Measurements from ENCODE around the gene ZC3H4.

Gene ZC3H4

DNA sequence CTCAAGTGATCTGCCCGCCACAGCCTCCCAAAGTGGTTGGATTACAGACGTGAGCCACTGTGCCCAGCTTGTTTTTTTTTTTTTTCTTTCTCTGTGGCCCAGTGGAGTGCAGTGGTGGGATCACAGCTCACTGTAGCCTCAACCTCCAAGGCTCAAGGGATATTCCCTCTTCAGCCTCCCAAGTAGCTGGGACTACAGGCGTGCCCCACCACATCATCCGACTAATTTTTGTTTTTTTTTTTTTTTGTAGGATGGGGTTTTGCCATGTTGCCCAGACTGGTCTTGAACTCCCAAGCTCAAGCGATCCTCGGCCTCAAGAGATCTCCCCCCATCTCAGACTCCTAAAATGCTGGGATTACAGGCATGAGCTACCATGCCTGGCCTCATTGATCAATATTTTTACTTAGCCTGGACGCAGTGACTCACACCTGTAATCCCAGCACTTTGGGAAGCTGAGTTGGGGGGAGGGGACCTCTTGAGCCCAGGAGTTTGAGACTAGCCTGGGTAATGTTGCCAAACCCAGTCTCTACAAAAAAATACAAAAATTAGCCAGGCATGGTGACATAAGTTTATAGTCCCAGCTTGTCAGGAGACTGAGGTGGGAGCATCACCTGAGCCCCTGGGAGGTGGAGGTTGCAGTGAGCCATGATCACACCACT lies 18.7 kb upstream of the ZC3H4 start:
- DNase-seq, result no peak

DNA sequence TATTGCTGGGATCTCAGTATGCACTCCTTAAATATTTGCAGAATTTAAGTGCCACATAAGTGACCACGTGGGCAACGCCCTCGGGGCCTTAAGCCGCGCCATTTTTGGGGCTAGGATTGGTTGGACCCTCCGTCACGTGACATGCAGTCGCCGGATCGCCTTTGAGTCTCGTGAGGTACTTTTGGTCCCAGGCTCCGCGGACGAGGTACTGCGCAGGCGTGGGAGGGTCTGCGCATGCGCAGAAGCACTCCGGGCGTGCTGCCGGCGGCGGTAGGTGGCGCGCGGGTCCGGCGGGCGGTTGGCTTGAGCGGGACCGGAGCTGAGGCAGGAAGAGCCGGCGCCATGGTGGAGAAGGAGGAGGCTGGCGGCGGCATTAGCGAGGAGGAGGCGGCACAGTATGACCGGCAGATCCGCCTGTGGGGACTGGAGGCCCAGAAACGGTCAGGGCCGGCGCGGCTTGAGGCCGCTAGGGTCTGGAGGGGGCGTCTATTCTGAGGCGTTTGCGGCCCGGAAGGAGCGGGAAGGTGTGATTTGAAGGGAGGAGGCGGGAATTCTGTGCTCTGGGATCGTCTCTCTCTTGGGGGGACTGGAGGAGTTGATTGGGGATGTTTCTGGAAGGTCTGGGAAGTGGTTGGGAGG lies 17.1 kb upstream of the ZC3H4 start, which contains the start of gene SAE1:
Gene SAE1, plus strand, starts transcription at position 247 of the 639 bp plus-strand sequence. Its CDS starts 96 bp downstream, at position 343.
- DNase-seq, result peak; percentile 96

DNA sequence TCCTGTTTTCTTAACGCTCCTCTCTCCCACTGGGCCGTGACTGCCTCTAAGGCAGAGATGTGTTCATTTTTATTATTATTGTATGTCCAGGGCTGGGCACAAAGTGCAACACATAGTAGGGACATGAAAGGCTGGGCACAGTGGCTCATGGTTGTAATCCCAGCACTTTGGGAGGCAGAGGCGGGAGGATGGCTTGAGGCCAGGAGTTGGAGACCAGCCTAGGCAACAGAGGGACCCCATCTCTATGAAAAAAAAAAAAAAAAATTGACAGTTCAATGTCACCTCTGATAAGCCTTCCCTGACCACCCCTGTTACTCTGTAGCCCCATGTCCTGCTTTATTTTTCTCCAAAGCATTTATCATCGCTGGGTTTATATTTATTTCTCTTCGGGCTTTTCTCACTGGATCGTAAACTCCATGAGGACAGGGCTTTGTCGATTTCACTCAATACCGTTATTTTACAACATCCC lies 16.6 kb upstream of the ZC3H4 start:
- no peak for DNase-seq

DNA sequence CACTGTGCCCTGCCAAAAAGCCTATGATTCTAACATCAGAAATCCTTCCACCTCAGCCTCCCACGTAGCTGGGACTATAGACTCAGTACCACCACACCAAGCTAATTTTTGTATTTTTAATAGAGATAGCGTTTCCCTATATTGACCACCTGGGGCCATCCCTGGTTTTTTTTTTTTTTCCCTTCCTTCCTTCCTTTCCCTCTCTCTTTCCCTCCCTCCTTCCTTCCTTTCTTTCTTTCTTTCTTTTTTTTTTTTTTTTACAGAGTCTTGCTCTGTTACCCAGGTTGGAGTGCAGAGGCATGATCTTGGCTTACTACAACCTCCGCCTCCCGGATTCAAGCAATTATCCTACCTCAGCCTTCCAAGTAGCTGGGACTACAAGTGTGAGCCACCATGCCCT lies 16.0 kb upstream of the ZC3H4 start:
- no peak for DNase-seq

DNA sequence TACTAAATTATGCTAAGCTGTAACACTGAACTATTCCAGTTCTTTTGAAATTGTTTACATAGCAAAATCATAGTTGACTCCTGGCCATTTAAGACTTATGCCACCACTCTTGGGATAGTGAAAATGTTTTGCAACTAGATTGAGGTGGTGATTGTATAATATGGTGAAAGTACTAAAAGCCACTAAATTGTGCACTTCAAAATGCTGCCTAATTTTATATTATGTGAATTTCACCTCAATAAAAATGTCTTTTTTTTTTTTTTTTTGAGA lies 12.0 kb upstream of the ZC3H4 start:
- DNase-seq, result no peak

DNA sequence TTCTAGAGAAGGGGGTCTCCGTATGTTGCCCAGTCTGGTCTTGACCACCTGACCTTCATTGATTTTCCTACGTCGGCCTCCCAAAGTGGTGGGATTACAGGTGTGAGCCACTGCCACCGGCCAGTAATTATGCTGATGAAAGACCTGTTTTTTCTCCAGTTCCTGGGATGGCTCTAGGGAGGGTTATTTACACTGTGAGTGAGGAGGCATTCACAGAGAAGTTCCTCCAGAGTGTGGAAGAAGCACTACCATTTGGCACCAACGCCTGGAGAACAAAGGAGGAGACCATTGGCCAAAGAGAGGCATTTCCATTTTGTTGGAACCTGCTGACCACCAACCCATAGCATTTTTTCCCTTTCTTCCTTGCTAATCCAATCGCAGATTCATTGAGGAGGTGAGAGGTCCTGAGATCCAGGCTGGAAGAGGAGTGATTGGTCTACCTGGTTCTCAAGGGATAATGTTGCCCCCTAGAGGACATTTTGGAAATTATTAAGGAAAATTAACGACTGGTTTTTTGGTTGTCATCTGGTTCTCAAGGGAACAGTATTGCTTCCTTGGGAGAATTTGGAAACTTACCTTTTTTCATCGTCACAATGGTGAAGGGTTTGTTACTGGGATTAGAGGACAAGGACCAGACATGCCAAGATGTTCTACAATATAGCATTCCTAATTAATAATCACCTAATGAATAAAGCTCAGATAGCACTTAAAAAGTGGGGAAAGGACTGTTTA lies 11.5 kb upstream of the ZC3H4 start:
- peak; percentile 78 for DNase-seq

DNA sequence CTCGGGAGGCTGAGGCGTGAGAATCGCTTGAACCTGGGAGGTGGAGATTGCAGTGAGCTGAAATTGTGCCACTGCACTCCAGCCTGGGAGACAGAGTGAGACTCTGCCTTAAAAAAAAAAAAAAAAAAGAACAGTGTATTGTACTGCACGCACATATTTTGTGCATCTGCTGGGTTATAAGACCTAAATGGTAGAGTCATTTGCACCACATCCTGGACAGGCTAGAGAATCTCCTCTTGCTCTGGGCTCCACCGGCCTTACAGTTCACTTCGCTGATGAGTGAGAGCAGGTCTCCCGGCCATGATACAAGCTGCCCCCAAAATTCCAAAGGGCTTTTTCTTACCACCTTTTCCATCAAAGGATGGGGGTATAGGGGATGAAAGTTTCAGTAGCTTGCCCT lies 9.8 kb upstream of the ZC3H4 start:
- no peak for DNase-seq

DNA sequence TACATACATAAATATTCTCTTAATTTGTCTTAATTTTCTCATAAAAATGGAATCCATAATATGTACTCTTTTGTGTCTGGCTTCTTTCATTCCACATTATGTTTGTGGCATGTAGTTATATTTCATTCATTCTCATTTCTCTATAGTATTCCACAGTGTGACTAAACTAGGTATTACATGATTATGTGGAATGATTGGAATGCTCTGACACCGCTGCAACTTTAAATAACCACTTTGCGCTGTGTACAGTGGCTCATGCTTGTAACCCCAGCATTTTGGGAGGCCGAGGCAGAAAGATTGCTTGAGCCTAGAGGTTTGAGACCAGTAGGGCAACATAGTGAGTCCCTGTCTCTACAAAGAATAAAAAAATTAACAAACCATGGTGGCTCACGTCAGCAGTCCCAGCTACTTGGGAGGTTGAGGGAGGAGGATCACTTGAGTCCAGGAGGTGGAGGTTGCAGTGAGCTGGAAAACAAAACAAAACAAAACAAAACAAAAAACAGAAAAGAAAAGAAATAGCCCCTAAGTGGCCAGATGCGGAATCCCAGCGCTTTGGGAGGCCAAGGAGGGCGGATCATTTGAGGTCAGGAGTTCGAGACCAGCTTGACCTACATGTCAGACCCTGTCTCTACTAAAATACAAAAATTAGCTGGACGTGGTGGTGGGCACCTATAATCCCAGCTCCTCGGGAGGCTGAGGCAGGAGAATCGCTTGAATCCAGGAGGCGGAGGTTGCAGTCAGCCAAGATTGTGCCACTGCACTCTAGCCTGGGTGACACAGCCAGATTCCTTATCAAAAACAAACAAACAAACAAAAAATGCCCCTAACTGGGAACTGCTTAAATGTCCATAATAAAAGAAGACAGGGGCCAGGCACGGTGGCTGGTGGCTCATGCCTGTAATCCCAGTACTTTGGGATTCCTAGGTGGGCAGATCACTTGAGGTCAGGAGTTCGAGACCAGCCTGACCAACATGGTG lies 9.1 kb upstream of the ZC3H4 start:
- DNase-seq, result no peak

DNA sequence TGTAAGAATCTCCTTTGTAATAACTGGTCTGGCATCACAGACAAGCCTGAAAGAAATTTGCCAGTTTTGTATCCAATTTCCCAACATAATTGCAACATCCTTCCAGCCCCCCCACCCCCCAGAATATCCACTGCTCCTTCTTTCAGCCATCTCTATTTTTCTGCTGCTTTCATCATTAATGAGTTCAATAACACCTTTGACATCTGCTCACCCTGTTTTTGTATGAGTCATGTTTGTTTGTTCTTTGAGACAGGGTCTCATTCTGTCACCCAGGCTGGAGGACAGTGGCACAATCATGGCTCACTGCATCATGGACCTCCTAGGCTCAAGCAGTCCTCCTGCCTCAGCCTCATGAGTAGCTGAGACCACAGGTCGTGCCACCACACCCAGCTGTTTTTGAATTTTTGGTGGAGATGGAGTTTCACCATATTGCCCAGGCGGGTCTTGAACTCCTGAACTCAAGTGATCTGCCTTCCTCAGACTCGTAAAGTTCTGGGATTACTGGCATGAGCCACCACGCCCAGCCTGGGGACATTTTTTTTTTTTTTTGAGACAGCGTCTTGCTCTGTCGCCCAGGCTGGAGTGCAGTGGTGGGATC lies 7.0 kb upstream of the ZC3H4 start:
- DNase-seq, result no peak

DNA sequence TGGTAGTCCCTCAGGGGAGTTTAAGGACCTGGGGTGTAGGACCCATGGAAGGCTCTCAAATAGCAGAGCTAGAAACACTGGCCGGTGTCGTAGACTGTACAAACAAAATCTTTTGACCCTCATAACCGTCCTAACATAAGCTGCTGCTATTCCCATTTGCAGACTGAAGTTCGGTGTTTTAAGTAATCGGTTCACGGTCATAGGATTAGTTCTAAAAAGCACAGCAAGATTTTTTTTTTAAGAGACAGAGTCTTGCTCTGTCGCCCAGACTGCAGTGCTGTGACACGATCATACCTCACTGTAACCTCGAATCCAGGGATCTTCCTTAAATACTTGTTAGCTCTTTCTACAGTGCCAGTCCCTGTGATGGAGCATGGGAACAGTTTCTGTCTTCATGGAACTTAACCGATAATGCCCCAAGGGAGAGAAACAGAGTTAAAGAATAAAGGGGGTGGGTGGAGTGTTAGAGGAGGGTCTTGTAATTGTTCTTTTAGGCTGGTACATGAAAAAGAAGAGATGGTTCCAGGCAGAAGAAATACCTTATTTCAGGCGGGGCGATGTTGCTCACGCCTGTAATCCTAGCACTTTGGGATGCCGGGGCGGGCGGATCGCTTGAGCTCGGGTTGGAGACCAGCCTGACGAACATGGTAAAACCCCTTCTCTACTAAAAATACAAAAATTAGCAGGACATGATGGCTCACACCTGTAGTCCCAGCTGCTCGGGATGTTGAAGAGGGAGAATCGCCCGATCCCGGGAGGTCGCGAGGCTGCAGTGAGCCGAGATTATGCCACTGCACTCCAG lies 475 bp upstream of the ZC3H4 start:
- DNase-seq, result peak; percentile 25

DNA sequence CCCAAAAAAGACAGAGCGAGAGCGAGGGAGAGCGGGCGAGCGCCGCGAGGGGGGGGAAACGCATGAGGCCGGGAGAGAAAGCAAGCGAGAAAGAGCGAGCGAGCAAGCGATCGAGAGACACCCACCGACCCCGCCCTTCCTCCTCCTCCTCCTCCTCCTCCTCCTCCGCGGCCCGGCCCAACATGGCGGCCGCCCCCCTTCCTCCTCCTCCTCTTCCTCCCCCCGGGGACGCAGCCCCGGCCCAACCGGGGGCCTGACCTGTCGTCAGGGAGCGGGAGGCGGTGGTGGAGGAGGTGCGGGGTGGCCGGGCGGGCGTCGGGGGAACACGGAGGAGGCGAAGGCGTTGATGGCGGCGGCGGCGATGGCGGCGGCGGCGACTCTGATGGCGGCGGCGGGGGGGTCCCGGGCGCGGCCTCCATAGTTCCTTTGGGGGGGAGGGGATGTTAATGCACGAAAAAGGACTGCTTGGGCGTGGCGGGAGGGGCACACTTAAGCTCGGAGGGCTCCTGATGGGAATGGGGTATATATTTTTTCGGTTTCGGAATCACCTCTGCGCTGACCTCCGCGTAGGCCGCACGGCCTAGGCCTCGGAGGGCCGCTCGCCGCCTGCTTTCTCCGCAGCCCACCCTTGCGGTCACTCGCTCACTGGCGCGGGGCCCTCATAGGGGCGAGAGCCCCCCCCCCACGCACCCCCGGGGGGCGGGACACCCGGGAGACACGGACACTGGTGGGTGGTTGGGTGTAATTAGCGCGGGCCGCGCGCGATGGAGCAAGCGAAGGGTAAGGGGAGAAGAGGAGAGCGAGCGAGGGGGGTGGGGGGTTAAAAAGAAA lies 1.2 kb downstream of the ZC3H4 start:
- DNase-seq, result peak; percentile 86

DNA sequence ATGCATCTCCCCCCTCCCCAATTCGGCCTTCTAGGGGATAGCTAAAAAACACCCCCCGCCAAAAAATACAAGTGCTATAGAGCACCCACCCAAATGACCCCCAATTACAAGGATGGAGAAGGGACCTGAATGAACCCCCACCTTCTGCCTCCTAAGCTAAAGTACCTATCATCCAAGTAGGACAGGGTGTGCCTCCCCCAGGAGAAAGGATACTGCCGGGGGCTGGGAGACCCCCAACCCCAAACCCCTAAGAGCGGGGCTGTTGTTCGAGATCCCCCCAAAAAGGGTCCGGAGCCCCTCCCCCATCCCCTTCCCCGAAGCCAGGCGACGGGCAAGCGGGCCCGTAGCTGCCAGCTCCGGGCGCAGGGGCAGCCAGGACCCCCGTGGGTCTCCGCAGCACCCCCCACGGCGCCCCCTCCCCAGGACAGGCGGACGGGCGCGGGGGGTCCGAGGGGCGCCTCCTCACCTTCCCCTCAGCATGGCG lies 1.9 kb downstream of the ZC3H4 start:
- no peak for DNase-seq

DNA sequence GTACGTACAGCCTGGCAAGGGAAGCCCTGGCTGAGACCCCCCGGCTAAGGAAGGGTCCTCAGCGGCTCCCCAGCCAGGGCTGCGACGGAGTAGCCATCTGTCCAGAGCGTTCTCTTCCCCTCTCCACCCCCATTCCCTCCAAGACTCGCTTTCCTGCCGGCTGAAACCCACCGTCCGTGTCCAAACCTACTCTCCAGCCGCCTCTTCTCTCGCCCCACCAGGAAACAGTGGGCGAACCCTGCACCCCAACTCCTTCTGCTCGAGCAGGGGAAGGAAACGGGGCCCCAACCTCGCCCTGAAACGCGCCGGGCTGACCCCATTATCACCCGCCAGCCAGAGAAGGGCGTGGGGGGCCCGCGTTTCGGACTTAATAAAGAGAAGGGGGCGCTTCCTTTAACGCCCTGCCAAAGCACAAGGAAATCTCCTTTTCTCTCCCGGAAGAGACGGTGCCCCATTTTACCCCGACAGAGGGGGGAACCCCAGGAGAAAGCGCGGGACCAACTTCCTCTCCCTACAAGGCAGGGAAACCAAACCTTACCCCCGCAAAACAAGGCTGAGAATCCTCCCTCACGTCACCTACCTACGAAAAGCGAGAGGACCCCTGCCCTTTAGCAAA lies 2.5 kb downstream of the ZC3H4 start:
- no peak for DNase-seq

DNA sequence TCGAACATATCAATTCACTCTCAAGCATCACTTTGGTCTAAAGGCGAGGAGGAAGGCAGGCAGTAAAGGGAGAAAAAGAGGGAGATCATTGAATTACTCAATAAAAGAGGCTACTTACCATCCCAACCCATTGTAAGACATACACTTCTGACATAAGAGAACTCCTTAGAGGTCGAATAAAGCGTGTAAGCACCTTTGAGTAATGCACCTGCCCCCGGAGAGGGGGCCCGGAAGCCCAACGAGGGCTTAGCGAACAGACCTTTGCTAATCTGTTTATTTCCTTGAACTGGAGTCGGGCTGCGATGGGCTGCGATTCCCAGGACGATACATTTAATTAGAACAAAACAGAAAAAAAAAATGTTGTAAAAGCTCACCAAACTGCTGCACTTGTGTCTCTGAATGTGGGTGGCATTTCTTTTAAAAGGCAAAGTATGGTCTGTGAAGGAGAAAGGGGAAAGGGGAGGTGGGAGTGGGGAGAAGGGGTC lies 3.0 kb downstream of the ZC3H4 start:
- peak; percentile 15 for DNase-seq

DNA sequence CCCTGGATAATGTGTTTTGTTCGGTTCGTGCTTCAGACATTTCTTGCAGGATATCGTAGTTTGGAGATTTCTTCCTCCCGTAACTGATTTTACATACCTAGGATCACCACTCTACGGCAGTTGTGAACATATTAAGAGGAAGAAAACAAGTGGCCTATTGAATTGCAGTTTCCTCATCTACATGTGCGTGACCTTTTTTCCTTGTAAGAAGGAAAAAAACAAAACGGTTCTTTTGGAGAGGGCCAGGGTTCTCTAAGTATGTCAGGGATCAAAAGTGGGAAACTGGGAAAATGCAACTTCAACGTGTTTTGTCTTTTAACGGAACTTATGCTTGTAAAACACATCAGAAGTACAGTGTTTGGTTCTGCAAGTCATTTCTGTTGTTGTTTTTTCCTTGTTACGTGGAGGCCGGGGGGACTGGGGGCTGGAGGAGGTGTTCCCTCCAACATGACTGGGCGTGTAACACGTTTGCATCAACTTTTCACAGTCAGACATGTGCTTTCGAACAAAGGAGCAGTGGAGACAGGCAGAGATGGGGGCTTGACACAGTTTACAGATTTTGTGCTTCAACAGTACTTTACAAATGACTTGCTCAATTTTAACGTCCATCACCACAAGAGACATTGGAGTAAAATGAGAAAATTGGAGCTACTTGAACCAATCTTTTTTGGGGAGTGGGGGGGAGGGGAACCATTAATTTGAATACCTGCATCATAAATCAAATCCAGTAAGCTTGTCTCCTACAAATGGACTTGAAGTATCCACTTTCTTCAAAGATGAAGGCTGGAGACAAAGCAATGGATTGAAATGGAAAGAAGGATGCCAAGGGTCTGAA lies 3.8 kb downstream of the ZC3H4 start:
- peak; percentile 10 for DNase-seq

DNA sequence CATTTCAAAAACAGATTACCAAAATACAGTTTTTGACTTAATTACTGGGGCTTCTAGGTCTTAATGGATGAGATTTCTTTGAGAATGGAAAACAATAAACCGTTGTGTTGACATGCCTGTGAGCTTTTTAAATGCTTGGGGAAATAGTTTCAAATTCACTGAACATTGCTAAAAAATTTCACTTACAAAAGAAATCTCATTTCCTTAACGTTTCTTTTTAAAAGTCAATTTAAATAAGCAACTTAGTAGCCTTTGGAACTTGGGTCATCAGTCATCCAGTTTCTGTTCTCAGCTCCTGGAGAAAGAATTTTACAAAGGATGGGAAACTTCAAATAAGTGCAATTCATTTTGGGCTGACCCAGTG lies 4.4 kb downstream of the ZC3H4 start:
- DNase-seq, result no peak

DNA sequence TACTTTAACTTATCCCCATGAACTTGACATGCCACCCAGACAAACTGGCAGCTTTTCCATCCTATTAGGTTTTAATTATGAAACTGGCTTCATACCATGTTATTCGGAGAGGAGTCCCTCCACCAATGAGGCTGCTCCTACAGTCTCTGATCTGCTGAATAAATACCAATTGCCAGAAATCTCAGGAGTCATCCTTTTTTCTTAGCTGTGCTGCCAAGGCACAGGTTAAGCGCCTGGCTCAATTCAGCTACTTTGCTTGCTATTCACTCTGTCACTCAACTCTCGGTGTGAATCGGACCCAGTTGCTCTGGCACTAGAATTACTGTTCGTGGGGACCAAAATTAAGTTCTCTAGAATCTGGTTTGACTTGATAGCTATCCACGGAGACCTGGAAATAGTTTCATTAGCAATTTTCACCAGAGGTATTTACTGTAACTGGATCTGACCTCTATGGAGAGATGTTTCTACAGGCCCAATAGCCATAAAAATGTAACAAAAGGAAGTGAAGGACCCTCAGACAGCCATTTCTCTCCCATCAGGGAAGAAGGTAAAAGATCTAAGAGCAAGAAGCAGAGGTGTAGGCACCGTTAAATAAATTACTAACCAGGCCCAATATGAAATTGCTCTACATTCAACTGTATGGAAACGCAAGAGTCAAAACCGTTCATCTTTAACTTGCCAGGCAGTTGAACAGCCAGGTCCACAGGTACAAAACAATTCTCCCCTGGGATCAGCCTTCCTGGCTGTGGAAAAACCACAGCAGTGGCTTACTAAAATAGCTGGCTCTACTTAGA lies 5.4 kb downstream of the ZC3H4 start:
- DNase-seq, result no peak

Measured in NCI-H510A treated with DMSO at 0.1 percent for 48 hours (cell line).